Effector memory CD8-positive, alpha-beta T cell (primary cell): ENCODE measurements around the gene TIAM2.

Source experiments
- ATAC-seq: fragments of 150-1000 bp; cut with Tn5 transposase; replicated peaks from 2 replicates; pipeline ENCODE4 v1.10.0; 2021; ENCODE audit warnings: mild to moderate bottlenecking, moderate library complexity
- DNase-seq, 3 experiments: peaks; one replicate each; pipeline ENCODE4 v3.0.0; 2021
- H3K27ac Mint-ChIP-seq, 2 donors: one replicate each; pipeline ENCODE4 v1.8.0; 2022; ENCODE audit warnings: mild to moderate bottlenecking in 2 of 2, mixed read lengths in 2 of 2, moderate library complexity in 2 of 2
- H3K27me3 Mint-ChIP-seq, 2 donors: one replicate each; pipeline ENCODE4 v1.8.0; 2022; ENCODE audit warnings: mixed read lengths in 2 of 2
- H3K36me3 Mint-ChIP-seq: one replicate; pipeline ENCODE4 v1.8.0; 2022; ENCODE audit warnings: mild to moderate bottlenecking, moderate library complexity, mixed read lengths; ENCODE audit not compliant: insufficient read depth
- H3K4me1 Mint-ChIP-seq, 2 donors: one replicate each; pipeline ENCODE4 v1.8.0; 2022; ENCODE audit warnings: low read depth in 2 of 2, mixed read lengths in 2 of 2
- H3K4me3 Mint-ChIP-seq, 2 donors: one replicate each; pipeline ENCODE4 v1.8.0; 2022; ENCODE audit warnings: mild to moderate bottlenecking in 2 of 2, mixed read lengths in 2 of 2, moderate library complexity in 2 of 2
- H3K9me3 Mint-ChIP-seq, 2 donors: one replicate each; pipeline ENCODE4 v1.8.0; 2022; ENCODE audit warnings: mixed read lengths in 2 of 2

The TIAM2 gene

DNA sequence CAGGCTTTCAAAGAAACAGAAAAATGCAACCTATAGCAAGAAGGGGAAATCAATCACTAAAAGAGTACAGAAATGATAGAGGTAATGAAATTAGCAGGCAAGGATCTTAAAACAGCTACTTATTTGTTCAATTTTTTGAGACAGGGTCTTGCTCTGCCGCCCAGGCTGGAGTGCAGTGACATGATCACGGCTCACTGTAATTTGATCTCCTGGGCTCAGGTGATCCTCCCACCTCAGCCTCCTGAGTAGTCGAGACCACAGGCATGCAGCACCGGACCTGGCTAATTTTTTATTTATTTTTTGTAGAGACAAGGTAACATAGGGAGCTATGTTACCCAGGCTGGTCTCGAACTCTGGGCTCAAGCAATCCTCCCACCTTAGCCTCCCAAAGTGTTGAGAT, 297.6 kb downstream of the TIAM2 start:
- Mint-ChIP-seq H3K4me3 (no peak overlapping the region), H3K27me3 (no peaks in the 10 kb centered on the region), H3K9me3 (no peaks in the 10 kb centered on the region), H3K36me3 (peaks cover 36% of the 10 kb centered on the region), H3K4me1 (peaks cover 10 to 18% of the 10 kb centered on the region in 2 donors), H3K27ac (peak overlapping the region in 1 of 2 donors; percentile 22)
- ATAC-seq, result no peak
- DNase-seq, result no peak

DNA sequence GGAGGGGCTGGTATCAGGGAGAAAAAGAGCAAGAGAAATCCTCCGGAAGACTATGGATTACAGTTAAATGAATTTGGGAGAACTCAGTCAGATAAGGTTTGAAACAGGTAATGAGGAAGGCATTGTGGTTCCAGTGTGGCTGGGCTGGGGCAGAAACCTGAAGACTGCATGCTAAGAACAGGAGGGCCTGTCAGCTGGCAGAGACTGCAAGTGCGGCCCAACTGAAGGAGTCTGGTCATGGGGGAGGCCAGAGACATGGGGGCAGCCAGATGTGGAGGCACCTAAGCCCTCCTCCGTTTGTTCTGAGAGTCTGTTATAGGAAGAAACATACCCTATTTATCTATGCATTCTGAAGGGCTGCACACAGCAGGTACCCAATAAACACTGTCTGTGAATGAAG, 302.6 kb downstream of the TIAM2 start:
- Mint-ChIP-seq H3K36me3 (peaks cover 25% of the 10 kb centered on the region), H3K27ac (peak overlapping the region in 1 of 2 donors; percentile 7), H3K9me3 (no peaks in the 10 kb centered on the region), H3K4me3 (no peak overlapping the region), H3K4me1 (peaks cover 3 to 8% of the 10 kb centered on the region in 2 donors), H3K27me3 (no peaks in the 10 kb centered on the region)
- ATAC-seq (no peak), DNase-seq (no peak)

DNA sequence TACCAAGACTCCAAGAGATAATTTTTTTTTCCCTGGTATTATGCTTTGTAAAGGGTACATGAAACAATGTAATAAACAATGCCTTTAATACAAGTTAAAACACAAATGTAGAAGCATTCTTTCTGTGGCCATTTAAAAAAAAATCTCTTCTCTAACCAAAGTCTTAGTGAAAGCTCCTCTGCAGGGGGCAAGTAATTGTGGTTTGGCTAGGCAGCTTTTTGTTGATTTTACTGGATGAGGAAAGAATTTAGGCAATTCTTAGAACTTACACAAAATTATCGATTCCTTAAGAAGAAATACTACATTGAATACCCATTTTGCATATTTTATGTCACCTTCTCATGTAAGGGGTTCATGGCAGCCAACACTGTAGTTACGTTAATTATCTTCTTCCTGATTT, 306.8 kb downstream of the TIAM2 start:
- no peak for DNase-seq
- Mint-ChIP-seq H3K27me3 (no peaks in the 10 kb centered on the region), H3K36me3 (peaks cover 7% of the 10 kb centered on the region), H3K27ac (no peak overlapping the region), H3K9me3 (no peaks in the 10 kb centered on the region), H3K4me3 (no peak overlapping the region), H3K4me1 (no peaks in the 10 kb centered on the region)
- ATAC-seq, result no peak

DNA sequence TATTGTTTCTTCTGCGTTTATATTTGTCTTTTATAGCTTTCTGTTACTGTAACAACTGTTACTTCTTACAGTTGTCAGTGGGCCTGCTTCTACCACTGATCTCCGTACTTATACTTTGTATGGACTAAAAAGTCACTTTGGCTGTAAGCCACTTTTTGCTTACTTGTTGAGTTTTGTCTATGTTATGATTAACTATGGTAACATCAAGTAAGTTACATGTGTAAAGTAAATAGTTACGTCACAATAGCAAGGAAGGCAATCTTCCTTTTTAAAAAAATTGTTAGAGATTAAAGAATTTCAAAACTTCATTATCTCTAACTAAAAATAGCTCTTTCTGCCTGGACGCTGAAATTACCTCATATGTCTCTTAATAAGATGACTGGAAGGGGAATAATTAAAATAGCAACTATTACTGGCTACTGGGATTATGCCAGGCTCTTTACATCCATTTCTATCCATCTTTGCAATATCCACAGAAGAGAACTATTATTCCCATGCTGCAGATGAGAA, 308.3 kb downstream of the TIAM2 start:
- Mint-ChIP-seq H3K27ac (no peak overlapping the region), H3K4me3 (no peak overlapping the region), H3K27me3 (no peaks in the 10 kb centered on the region), H3K9me3 (no peaks in the 10 kb centered on the region), H3K4me1 (peaks cover 3 to 6% of the 10 kb centered on the region in 2 donors), H3K36me3 (no peaks in the 10 kb centered on the region)
- no peak for DNase-seq
- no peak for ATAC-seq

DNA sequence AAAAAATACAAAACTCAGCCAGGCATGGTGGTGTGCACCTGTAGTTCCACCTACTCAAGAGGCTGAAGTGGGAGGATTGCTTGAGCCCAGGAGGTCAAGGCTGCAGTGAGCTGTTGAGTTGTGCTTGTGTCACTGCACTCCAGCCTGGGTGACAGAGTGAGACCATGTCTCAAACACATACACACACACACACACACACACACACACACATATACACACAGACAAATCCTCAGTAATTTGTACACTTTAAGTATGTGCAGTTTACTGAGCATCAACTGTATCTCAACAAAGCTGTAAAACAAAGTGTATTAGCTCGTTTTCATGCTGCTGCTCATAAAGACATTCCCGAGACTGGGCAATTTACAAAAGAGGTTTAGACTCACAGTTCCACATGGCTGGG, 311.8 kb downstream of the TIAM2 start:
- DNase-seq (no peak), ATAC-seq (peak; percentile 39)
- Mint-ChIP-seq H3K27ac (no peak overlapping the region), H3K36me3 (peaks cover 3% of the 10 kb centered on the region), H3K9me3 (no peaks in the 10 kb centered on the region), H3K4me1 (peaks cover 10 to 19% of the 10 kb centered on the region in 2 donors), H3K27me3 (no peaks in the 10 kb centered on the region), H3K4me3 (no peak overlapping the region)
